GM19193 (cell line): ENCODE measurements around the gene SLC5A6.
A peak's percentile ranks its signal among the peaks of the same experiment; 100 is the strongest.

Source experiments
- POLR2A ChIP-seq: IDR thresholded peaks from 4 replicates; pipeline ENCODE4 v1.6.1; 2011; ENCODE audit not compliant: insufficient read depth, insufficient read length; ENCODE audit errors: extremely low read depth

SLC5A6 gene

DNA sequence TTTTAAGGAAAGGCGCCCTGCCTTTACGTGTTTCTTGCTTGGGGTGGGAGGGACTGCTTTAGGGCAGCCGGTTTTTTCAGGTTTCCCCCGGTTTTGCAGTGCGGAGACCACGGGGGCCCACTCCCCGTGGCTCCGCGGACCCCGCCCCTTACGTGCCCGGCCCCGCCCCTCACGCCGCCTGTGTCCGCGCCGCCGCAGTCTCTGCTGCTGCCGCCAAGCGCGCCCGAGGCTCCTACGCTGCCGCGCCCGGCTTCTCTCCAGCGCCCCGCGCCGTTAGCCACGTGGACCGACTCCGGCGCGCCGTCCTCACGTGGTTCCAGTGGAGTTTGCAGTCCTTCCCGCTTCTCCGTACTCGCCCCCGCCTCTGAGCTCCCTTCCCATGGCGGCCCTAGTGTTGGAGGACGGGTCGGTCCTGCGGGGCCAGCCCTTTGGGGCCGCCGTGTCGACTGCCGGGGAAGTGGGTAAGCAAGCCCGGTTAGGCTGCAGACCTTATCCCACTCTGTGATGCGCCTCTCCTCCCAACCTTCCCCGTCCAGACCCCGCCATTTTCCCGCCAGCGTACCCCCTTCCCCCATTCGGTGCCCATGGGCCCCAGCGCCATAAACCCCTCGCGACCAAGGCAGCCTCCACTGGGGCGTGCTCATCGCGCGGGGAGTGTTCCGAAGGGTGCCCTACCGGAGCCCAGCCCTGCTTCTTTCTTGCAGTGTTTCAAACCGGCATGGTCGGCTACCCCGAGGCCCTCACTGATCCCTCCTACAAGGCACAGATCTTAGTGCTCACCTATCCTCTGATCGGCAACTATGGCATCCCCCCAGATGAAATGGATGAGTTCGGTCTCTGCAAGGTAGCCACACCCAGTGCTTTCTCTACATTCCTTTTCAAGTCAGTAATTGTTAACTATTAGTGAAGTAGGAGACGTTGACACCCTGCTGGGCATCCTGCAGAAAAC lies 5.4 kb upstream of the SLC5A6 start, which contains the start of gene CAD:
Gene CAD, plus strand, starts transcription at position 197 of the 949 bp plus-strand sequence. Its CDS starts 183 bp downstream, at position 380.
- peak; percentile 78 for TF ChIP-seq POLR2A

DNA sequence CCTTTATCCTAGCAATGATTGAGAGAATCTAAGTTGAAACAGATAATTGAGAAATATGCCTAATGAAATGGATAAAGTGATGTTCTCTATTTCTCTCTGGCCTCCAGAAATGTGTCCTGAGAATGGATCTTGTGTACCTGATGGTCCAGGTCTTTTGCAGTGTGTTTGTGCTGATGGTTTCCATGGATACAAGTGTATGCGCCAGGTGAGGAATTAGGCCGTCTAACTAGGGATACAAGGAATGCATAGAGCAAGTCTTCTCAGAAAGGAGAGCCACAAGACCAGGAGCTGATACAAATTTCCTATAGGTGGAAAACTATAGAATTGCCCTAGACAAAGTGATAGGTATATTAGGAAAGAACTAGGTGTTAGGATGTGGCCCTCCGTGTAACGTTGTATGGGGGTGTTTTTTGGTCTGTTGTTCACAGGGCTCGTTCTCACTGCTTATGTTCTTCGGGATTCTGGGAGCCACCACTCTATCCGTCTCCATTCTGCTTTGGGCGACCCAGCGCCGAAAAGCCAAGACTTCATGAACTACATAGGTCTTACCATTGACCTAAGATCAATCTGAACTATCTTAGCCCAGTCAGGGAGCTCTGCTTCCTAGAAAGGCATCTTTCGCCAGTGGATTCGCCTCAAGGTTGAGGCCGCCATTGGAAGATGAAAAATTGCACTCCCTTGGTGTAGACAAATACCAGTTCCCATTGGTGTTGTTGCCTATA lies 4.5 kb upstream of the SLC5A6 start:
- TF ChIP-seq POLR2A: no peak

DNA sequence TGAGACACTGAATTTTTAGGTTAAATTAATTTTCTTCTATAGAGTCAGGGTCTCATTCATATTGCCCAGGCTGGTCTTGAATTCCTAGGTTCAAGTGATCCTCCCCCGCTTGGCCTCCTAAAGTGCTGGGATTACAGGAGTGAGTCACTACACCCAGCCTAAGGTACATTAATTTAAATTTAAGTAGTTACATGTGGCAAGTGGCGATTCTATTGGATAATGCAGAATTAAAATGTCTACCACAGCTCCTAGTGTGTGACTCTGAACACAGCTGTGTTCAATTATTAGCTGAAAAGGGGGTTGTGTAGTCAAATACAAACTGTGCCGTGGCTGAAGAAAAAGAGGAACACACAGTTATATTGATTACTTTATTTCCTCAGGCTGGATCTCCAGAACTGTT lies 2.9 kb upstream of the SLC5A6 start:
- no peak for TF ChIP-seq POLR2A

DNA sequence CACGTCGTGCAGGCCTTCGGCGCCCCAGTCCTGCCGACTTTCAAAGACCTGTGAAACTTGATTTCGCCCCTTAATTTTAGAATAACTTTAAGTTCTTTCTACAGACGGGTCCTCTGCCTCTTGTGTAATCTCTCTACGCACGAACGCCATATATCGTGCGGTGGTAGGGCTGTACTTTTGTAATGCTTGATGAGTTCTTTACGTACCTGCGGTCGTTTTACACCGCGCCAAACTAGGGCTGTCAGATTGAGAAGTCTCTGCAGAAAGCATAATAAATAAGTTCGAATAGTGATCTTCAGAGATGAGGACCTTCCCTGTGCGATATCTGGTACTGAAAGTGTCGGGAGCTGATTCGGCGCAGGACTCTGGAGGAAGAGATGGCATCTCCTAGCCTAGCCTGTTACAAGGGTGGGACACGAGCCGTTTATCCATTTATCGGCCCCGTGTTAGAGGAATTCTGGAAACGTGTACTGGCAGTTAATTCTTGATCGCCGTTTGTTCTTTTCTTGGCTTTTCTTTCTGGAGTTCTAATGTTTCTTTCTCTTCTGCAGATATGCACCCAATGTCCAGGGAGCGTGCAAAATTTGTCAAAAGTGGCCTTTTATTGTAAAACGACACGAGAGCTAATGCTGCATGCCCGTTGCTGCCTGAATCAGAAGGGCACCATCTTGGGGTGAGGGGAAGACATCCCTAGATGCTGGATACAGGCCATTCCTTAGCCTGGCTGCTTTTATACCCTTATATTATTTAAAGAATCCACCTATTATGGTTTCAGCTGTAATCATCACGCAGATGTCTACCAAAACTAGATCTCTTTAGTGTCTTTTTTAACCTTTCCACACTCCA lies 781 bp upstream of the SLC5A6 start:
- no peak for TF ChIP-seq POLR2A

DNA sequence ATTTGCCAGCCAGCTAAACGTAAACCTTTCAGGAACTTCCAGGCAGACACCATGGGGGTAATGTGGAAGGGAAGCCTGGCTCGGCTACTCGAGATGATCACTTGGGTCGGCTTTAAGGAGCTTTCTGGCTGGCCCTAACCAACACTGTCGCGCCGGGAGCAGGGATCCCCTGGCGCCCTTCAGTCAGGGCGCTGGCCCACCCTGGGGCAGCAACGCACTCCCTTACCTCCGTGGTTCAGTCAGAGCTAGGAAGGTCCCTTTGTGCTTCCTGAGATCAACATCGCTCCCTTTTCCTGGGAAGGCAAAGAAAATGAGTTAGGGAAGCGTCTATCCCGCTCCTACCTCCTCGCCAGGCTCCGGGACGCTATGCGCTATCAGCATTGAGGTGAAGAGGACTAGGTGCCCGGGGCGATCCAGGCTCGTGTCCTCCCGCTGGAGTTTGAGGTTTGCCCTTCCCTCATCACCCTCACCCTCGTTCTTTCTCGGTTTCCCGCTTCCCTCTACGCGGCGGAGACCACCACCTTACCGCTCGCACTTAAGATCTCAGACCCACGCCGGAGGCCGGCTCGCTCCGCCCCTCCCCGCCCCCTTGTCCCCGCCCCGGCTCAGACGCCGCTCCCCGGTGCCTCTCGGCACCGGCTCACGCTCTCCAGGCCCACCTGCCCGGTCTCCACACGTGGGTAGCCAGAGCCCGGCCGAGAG lies 676 bp downstream of the SLC5A6 start:
- TF ChIP-seq POLR2A: no peak

DNA sequence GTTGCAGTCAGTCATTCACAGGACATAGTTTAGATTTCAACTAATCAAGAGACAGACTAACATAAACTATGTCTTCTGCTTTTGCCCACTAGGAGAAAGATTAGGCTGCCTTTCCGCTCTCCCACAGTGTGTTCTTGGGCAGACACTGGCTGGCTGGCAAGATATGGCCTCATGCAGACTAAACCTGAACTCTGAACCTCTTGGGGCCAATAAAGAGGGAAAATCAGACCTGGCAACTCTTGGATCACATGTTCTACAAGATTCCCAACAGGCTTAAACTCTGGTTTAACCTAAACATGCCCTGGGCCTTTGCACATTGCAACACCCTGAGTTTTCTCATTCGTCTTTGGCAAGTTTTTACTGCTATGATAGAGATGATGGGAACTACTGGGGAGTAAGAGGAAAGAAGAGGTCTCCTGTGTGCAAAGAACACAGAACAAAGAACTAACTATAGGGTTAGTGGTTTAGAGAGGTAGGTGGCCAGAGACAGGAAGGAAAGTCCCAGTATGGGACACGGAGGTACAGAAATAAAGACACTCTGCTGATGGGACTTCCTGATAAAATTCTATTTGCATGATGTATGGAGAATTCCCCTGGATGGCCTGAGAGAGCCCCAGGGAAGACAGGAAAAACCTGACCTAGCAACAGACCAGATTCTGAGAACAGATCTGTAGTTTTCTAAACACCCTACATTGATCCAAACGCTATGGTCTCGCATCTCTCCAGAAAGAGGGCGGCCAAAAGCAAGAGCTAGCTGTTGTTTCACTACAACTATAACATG lies 2.3 kb downstream of the SLC5A6 start:
- no peak for TF ChIP-seq POLR2A

DNA sequence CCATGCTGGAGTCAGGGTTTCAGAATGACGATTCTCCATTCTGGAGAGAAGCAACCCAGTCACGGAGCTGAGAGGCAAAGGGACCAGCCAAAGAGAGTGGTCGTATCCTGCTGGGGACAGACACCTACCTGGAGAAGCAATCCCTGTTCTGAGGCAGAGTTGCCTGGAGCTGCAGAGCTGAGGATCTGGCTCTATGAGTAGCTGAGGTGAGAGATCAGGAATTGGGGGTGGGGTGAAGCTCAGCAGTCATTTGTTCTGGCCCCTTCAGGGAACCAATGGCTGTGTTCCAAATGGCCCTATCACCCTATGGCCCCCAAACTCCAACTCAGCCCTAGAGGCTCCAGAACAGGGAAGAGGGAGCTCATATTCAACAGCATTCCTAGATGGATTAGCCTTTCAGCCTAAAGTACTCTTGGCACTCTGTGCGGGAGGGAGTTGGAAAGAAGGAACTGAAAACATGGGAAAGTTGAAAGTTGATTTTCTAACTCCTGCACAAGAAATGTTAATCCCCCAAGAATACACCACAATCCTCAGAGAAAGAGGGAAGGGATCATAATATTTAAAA lies 3.5 kb downstream of the SLC5A6 start:
- no peak for TF ChIP-seq POLR2A

DNA sequence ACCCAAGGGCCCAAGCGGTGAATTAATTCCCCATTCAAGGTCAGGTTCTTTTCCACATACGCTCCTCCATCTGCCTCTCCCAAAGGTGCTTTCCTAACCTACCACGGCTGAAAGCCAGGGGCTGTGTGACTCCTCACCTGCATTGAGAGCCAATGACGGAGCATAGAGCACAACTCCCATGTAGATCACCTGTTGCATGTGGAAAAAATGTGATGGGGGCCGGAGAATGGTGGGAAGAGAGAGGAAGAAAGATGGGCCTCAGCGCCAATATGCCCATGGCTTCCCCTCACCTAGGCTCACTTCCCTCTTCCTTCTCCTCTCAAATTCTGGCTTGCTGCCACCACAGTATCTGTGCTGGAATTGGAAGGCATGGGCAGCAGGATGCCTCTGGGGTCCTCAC lies 5.7 kb downstream of the SLC5A6 start:
- no peak for TF ChIP-seq POLR2A

DNA sequence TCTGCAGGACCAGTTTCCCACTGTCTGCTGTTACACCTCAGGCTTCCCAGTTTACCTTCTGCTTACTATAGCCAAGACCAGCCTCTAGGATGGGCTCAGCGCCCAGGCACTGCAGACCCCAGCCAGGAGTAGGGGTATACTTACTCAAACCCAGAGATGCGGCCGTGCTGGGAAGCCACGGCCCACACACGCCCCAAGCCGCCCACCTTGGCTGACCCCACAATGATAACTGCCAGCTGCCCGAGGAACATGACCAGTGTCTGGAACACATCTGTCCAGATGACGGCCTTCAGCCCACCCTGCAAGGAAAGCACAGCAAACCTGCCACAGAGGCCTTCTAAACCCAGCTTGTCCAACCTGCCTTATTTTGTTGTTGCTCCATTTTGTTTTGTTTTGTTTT lies 6.9 kb downstream of the SLC5A6 start:
- TF ChIP-seq POLR2A: no peak

DNA sequence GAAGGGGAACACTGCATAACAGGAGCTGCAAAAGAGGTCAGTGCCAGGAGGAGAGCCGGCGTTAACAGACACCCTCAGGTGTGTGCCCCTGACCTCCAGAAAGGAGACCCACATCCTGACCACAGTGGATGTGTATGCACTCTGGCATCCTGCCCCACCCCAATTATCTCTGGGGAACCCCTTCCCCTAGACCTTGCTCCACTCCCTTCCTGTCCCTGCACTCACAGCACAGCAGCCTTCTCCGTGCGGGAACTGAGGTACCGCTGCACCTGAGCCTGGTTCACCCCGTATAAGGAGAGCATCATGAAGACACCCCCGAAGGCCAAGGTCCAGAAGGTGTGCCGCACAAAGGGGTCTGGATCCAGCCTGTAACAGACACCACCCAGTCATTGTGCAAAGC lies 7.5 kb downstream of the SLC5A6 start:
- TF ChIP-seq POLR2A: no peak

DNA sequence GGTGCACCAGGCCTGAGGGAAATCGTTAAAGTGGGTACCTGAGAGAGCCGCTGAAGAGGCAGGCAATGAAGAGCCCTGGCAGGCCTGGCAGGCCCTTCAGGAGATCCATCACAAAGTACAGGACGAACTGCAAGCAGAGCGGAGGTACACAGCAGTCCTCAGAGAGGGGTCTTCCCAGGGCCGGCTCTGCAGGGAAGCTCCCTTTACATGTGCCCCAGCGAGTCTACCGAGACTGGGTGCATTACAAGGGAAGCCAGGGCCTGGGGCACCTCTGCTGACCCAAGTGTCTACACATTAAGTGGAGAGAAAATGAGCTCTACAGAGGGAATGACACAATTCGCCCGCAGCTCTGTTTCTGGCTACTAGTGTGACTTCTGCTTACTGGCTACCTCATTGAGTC lies 8.3 kb downstream of the SLC5A6 start:
- no peak for TF ChIP-seq POLR2A

DNA sequence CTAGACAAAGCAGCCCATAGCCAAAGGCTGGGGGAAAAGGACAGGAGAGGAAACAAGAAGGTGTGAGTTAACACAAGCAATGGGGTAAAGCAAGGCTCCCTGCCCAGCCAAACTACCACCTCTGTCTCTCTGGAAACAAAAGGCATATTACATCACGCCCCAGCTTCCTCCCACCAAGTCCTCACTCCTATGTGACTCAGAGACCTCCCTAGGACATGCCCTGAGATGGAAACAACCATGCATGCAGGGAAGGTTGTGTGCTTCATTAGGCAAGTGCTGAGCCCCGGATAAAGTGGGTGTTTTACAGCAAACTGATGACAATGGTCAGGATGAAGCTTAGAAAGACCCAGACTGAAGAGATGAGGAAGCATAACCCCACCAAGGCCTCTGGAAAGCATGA lies 9.2 kb downstream of the SLC5A6 start:
- no peak for TF ChIP-seq POLR2A

DNA sequence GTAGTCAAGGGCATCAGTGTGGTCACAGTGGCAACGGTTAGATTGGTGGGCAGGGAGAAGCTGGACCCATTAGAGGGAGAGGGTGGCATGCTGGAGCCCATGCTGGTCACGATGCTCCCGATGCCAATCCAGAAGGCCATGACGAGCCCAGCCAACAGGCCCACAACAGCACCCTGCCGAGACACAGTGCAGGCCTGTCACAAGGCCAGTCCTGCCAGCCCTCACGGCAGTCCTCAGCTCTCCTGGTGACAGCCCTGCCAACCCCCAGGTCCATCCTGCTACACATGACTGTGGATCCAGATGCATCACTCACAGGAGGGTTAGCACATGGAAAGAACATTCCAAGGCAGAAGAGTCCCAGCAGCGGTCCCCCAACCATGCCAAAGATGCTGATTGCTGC lies 10.4 kb downstream of the SLC5A6 start:
- no peak for TF ChIP-seq POLR2A

DNA sequence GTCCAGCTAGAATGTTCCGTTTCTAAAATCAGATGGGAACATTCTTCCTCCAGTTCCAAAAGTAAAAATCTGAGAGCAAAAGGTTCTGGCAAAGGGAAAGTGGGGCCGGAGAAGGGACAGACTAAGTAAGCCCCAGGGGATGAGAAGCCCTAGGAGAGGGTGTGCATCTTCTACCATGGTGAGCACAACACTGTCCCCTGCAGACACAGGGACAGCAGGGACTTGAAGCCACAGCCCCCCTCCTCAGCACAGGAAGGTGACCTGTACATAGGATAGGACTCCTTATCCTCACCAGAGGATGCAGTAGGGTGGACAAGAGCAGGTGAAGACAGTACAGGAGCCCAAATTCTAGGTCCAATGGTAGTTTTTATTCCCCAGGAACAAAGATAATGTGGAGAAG lies 12.8 kb downstream of the SLC5A6 start:
- no peak for TF ChIP-seq POLR2A

DNA sequence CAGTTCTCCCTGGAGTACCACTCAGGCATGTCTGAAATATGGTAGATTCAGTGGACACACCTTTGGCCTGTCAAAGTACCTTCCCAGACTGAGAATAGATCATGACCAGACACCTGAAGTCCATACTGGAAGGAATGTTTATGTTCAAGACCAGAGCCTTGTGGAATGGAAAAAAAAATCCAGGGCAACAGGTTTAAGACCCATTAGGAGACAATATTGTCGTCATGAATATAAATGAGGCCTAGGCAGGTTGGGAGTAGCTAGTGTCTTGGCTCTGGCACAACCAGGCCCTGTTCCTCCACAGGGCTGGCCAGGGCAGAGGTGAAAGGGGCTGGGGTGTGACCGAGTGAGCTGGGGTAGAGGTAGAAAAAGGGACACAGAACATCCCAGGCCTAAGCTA lies 13.4 kb downstream of the SLC5A6 start:
- no peak for TF ChIP-seq POLR2A
